GM12875 (cell line): Measurements from ENCODE around the gene HOTAIR.

Experiments used
- H3K4me3 ChIP-seq: one replicate; pipeline ENCODE4 v1.5.1; 2011; ENCODE audit warnings: low read depth, low read length, control low read depth
- TF ChIP-seq, protein P1 (sequence below): IDR thresholded peaks from 2 replicates; pipeline ENCODE4 v1.5.1; 2011; ENCODE audit warnings: low read depth, mild to moderate bottlenecking, control low read depth, inconsistent platforms, low read length, moderate library complexity, borderline replicate concordance; ENCODE audit not compliant: insufficient read depth

The HOTAIR gene

DNA sequence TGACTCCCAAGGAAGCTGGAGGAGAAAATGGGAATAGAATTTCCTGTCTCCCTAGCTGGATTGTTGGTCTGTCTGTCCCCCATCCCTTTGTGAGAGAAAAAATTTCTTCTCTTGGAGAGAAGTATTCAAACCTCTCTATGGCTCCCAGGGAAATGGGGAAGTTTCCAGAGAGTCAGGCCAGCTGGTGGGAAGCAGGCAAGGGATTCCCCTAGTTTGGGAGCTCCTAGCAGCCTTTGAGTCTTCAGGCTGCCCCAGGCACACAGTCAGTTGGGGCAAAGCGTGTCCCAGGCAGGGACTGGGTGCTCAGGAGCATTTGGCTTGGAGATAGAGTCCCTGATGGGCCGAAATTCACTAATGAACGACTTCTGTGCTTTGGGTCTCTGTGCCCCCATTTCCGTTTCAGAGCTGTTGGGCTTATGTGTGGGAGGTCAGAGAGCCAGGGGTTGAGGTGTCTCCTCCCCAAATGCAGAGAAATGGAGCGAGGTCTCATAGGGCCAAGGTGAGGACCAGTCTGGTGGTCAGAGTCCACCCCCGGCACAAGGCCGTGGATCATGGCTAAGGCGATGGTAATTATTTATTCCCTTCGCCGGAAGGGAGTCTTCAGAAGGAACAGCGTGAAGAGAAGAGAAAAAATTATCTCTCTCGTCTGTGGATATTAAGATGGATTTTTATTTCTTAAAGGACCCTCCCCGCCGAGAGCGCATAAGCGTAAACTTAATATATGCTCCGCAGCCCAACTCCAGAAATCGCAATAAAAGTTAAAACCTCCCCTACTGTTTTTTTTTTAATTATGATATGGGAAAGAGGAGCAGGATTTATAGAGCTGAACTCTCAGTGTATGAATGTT lies 18.6 kb upstream of the HOTAIR start:
- TF ChIP-seq, protein P1, sequence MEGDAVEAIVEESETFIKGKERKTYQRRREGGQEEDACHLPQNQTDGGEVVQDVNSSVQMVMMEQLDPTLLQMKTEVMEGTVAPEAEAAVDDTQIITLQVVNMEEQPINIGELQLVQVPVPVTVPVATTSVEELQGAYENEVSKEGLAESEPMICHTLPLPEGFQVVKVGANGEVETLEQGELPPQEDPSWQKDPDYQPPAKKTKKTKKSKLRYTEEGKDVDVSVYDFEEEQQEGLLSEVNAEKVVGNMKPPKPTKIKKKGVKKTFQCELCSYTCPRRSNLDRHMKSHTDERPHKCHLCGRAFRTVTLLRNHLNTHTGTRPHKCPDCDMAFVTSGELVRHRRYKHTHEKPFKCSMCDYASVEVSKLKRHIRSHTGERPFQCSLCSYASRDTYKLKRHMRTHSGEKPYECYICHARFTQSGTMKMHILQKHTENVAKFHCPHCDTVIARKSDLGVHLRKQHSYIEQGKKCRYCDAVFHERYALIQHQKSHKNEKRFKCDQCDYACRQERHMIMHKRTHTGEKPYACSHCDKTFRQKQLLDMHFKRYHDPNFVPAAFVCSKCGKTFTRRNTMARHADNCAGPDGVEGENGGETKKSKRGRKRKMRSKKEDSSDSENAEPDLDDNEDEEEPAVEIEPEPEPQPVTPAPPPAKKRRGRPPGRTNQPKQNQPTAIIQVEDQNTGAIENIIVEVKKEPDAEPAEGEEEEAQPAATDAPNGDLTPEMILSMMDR: no peak
- H3K4me3 ChIP-seq: no peak overlapping the region

DNA sequence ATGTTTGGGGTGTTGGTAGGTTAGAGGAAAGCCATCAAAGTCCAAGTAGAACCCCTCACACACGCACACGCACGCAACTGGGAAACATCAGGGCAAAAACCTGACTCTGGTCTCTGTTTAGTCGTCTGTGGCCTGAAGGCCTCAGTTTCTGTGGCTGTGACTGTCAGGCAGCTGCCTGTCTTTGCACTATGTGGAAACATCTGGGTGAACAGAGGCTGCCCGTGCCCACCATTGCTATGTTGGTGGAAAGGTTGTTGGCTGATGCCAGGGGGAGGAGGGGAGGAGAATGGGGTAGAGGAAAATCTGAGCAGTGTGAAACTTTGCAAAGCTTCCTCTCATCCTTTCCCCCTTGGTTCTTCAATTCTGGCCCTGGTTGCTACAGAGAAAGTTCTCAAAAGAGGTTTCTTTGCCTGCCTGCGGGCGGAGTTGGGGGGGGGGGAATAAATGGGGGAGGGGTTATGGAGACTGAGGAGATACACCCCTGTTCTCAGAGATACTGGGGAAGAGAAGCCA lies 17.7 kb upstream of the HOTAIR start:
- TF ChIP-seq, protein P1: no peak
- no peak overlapping the region for H3K4me3 ChIP-seq

DNA sequence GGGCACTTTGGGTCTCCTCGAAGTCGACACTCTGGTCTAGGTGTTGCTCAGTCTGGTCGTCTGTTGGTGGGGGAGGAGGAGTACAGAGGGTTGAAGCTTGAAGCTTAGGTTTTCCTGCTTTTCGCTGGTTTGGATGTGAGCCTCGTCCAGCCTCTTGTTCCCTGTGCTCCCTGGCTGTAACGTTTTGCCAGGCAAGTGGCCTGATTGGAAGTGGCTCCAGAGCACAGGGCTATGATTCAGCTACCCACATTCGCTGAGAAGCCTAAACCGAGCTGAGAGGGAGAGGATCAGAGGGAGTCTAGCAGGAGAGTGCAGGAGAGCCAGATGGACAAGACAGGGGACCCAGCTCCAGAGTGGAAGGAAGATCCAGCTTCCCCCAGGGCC lies 16.3 kb upstream of the HOTAIR start:
- TF ChIP-seq, protein P1: no peak

DNA sequence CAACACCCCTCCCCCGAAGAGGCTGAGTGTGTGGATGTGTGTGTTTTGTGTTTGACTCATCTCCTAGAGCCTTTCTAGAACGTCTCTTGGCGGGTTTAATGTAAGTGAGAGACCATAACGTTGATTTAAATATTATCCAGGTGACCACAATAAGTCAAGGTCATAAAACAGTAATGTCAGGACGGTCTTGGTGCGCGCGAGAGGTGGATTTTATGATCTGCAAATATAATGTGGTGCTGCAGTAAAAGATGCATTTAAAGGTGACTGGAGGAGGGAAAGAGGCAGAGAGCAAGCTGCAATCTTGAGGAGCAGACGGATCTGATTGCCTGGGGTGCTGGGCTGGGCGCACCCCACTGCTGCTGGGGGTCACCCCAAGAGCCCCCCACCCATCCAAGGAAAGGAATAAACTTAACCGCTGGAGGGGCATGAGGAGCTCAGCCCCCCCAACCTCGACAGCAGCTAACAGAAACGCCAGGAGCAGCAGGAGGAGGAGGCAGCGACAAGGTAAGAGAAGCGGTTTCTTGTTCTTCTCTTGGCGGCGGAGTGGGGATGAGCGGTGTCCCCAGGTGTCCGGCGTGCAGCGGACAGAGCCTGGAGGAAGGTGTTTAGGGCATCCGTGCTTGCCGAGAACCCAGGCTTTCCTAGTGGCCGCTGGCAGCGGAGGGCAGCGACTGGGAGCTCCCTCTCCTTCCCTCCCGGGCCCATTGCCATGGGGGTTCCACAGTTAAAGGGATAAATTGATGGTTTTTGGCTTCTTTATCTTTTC lies 15.7 kb upstream of the HOTAIR start:
- TF ChIP-seq, protein P1: no peak
- H3K4me3 ChIP-seq: no peak overlapping the region

More for the DNA sequence above, 16.3 kb upstream of the HOTAIR start:
- H3K4me3 ChIP-seq: no peak overlapping the region

DNA sequence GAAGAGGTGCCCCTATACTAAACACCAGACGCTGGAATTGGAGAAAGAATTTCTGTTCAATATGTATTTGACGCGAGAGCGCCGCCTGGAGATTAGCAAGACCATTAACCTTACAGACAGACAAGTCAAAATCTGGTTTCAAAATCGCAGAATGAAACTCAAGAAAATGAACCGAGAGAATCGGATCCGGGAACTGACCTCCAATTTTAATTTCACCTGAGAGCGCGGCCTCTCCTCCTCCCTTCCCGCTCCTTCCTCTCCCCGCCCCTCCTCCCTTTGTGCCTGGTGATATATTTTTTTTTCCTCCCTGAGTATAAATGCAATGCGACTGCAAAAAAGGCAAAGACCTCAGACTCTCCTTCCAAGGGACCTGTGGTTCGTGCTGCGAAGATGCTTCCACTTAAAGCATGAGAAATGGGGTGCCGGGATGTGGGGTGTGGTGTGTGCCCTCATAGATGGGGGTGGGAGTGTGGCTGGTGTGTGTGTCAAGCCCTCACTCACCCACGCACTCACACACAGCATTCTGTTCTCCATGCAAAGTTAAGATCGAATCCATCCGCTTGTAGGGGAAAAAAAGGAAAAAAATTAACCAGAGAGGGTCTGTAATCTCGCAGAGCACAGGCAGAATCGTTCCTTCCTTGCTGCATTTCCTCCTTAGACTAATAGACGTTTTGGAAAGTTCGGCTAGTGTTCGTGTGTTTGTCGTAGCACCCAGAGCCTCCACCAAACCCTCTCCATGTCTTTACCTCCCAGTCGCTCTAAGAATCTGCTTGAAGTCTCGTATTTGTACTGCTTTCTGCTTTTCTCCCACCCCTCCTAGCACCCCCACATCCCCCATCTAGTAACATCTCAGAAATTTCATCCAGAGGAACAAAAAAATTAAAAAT lies 14.7 kb upstream of the HOTAIR start:
- no peak overlapping the region for H3K4me3 ChIP-seq
- TF ChIP-seq, protein P1: peak; percentile 64

DNA sequence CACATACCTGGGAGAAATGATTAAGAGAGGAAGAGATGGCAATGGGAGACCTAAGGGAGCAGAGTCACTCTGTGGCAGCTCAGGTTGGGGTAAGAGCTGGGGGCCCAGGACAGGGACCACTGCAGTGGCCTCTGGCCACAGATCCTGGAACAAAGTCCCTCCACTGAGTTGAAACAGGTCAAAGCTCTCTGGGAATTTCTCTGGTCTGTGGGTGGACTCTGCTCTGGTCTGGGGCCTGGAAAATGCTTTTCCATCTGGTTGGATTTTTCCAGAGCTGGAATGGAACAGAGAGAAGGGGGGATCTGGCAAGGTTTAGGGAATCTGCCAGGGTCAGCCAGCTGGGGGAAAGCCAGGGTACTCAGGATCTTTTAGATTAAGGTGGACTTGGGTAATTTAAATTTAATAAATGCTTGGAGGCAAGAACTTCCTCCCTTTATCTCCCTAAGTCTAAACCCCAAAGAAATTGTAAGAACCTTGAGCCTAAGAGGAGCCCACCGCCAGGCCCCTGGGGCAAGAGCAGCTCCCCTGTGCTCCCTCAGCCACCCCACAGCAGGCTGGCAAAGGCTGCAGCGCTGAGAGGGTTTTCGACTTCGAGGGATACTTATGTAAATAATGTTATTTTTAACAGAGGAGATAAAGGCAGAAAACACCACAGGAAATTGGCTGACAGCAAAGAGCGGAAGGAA lies 13.9 kb upstream of the HOTAIR start:
- H3K4me3 ChIP-seq: no peak overlapping the region
- TF ChIP-seq, protein P1: no peak
